HK-2 (cell line): ENCODE measurements around the gene PRKCSH.
"Not testable (repeated sequence)": the region's sequence is repeated elsewhere in the genome, so short reads cannot be mapped to it uniquely, and the experiment has no call there.

Experiments used
- DNase-seq: peaks from one replicate; pipeline ENCODE4 v3.0.0-alpha.2; 2018; ENCODE audit not compliant: unreplicated experiment

PRKCSH gene

DNA sequence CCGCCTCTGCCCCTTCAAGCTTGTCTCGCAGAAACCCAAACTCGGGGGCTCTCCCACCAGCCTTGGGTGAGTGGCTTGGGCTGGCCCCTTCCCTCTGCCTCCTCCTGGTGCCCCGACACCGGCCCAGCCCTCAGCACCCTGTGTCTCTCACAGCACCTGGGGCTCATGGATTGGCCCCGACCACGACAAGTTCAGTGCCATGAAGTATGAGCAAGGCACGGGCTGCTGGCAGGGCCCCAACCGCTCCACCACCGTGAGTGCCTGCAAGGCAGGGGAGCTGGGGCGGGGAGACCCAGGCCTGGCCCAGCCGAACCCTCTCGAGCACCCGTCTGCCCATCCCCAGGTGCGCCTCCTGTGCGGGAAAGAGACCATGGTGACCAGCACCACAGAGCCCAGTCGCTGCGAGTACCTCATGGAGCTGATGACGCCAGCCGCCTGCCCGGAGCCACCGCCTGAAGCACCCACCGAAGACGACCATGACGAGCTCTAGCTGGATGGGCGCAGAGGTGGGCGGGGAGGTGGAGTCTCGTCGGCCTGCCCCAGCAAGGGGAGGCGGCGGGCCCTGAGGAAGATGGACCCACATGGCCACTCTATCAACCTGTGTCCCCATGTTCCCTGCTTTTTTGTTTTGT lies 13.6 kb downstream of the PRKCSH start:
- DNase-seq: no peak

DNA sequence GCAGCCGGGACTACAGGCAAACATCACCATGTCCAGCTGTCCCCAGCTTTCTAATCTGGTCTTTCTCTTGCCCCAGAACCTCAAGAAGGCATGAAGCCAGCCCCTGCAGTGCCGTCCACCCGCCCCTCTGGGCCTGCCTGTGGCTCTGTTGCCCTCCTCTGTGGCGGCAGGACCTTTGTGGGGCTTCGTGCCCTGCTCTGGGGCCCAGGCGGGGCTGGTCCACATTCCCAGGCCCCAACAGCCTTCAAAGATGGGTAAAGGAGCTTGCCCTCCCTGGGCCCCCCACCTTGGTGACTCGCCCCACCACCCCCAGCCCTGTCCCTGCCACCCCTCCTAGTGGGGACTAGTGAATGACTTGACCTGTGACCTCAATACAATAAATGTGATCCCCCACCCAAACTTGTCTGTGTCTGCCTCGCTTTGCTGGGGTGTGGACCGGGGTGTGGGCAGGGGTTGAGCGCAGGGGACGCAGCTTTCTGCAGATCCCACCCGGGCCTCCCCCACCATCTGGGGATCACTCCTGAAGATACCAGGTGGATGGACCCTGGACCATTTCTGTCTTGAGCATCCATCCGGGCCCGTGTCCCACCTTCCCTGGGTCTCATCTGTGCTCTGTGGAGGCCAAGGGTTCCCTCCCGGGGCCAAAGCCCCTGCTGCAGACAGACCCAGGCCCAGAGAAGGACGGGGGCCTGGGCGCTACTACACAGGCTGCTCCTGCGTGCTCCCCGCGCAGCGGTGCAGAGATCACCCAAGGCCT lies 15.3 kb downstream of the PRKCSH start:
- no peak for DNase-seq

DNA sequence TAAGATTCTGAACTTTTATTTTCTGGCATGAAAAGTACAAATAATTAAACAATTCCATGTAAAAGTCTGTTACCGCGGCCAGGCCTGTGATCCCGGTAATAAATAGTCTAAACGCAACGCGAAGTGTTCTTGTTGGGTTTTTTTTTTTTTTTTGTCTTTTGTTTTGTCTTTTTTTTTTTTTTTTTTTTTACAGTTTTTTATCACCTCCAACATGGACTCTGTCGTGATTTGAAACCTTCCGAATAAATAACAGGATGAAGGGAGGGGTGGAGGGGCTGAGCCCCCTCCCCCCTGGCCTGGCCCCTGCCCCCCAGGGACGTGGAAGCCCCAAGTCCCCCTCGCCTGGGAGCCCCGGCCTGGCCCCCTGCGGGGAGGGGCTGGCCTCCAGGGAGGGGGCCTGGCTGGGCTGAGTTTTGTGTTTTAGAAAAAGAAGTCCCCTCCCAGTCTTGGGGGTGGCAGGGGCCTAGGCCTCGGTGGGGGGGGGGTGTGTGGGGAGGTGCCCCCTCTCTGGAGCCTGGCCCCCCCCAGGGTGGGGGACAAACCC lies 16.0 kb downstream of the PRKCSH start:
- DNase-seq: no peak

DNA sequence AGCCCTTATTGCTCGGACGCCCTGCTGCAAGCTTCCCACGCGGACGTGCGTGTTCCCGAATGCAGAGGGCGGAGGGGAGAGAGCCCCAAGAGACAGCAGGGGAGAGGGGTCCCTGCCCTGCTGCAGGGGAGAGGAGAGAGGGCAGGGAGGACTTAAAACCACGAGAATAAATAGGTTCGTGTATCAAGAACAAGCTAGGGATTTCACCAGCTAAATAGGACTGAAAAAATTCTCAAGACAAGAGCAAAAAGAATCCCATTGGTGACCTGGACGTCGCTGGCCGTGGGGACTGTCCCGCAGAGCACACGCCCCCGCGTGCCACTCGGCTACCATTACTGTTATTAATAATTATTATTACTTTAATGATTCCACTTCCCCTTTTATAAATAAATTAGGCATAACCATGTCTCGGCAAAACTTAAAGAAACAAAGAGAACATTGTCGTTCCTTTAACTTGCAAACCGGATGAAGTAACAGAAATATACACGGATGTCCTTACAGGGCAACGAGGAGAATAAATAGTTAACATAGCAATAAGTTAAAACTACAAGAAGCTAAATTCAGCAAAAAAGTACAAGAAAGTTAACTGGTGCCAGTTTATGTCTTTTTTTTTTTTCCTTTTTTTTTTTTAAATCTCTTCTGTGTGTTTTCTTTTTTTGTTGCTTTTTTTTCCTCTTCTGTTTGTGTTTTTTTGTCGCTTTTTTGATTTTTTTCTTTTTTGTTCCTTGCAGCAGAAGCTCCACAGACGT lies 16.6 kb downstream of the PRKCSH start:
- DNase-seq: no peak

DNA sequence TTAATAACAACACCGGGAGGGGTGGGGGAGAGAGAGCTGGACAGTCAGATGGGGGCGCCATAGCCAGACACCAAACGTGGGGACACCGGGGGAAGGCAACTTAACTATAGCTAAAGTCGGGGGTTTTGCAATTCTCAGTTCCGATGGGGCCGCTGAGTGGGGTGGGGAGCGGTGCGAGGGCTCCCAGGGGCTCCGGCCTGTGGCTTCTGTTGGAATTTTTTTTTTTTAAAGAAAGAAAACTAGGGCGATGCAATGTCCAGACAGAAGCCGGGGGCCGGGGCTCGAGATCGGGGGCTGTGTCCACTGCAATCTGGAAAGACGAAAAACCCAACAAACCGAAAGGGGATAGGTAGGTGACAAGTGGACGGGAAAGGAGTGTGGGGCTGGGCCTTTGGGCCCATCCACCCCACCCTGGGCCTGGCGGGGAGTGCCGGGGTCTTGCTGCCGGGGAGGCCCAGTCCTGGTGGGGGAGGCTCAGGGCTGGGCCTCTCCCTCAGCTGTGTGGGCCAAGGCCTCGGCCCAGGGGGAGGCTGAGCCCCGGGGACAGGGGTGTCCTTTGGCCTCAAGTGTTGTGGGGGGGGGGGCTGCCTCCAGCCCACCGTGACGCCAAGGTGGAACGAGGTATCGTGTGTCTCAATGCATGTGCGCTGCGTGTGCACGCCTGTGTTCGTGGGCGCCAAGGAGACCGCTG lies 17.3 kb downstream of the PRKCSH start:
- no peak for DNase-seq

DNA sequence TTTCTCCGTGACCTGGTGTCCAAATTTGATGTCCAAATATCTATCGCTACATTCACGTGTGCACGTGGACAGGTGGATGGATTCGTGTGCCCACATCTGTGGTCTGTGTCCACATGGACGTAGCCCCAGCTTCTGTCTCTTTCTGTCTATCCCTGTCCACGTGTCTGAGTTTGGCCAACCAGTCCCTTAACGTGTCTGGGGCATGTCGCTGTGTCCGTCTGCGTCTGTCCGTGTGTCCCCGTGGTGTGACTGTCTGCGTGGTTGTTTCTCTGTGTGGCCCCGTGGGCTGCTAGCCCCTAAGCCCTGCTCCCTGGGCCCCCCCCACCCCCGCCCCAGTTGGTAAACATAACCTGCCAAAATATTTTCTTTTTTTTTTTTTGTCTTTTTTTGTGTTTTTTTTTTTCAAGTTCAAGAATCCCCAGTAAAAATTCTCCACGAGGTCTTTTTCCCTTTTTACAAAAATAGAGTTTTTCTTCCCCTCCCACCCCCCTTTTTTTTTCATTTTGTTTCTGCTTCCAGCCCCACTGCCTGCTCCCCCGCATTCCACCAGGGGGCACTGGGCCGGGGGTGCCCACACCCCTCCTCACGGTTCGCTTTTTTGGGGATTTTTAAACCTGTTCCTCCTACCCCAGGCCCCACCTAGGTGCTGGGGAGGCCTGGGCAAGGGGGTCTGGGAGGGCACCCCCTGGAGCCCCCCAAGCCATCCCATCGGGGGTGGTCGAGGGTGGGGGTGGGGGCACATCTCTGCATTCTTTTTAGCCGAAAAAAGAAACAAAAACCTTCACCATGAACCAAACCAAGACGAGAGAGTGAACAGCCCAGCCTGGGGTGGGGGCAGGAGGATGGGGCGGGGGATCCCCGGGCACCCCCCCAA lies 18.3 kb downstream of the PRKCSH start:
- no peak for DNase-seq

DNA sequence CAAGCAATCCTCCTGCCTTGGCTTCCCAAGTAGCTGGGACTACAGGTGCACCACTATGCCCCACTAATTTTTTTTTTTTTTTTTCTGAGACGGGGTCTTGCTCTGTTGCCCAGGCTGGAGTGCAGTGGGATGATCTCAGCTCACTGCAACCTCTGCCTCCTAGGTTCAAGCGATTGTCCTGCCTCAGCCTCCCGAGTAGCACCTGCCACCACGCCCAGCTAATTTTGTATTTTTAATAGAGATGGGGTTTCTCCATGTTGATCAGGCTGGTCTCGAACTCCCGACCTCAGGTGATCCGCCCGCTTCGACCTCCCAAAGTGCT lies 19.8 kb downstream of the PRKCSH start:
- DNase-seq: not testable (repeated sequence)

DNA sequence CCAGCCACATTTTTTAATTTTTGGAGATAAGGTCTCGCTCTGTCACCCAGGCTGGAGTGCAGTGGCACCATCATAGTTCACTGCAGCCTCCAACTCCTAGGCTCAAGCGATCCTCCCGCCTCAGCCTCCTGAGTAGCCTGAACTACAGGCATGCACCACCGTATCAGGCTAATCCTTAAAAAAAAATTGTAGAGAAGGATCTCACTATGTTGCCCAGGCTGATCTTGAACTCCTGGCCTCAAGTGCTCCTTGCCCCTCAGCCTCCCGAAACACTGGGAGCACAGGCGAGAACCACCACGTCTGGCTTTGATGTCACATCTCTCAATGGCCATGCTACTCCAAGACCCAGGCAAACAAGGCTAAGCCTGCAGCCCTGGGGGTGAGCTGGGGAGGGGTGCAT lies 21.2 kb downstream of the PRKCSH start:
- DNase-seq: no peak

DNA sequence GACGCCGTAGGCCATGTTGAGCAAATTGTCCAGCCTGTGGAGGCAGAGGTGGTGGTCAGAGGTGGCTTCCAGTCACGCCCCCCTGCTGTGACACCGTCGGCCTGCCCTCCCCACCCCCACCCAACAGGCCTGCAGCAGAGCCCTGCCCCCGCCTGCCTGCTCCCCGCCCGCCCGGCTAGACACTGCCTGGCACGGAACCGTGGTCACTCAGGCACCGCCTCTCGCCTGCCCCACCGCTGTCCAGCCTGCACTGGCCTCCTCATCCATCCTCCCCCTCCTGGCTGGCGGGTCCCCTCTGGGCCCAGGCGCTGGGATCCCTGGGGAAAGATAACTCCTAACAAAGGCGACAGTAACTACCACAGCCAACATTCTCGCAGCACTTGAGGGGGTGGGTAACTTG lies 21.7 kb downstream of the PRKCSH start:
- no peak for DNase-seq

DNA sequence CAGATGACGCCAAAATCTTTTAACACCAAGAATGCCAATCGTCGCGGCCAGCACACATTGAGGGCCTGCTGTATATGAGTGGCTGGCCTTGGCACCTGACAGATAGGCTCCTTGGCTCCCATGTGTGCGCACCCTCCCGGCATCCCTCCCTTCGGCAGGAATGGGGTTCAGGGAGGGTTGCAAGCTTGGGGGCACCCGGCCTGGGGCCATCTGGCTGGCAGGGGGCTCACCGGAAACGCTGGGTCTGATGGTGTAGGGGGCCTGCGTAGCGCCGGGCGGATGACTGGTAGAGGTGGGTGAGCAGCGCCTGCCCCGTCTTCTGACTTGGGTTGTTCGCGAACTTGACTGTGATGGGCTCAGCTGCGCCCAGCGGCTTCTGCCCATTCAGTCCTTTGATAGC lies 22.4 kb downstream of the PRKCSH start:
- DNase-seq: no peak

DNA sequence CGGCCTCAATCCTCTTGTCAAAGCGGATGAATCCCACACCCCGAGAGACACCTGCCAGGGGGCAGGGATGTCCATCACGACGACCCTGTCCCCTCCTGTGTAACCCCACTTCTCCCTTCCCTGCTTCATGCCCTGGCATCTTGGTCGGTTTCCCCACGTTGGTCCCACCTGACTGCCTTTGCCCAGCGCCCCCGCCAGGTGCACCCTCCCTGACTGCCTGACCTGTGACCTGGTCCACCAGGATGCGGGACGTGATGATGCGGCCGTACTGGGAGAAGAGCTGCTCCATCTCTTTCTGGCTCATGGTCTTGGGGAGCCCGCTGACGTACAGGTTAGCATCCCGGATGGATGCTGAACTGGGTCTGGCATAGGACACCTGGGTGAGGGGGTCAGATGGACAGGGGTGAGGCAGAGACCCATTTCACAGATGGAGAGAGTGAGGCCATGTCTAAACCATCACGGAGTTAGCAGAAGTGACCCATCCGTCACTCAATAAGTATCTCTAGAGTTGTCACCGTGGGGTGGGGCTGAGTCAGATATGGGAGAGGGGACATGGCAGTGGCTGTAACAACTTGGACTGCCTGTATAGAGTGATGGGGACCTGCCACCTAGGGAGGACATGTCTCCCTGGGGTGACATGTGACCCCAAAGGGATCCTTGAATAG lies 22.9 kb downstream of the PRKCSH start:
- DNase-seq: no peak

DNA sequence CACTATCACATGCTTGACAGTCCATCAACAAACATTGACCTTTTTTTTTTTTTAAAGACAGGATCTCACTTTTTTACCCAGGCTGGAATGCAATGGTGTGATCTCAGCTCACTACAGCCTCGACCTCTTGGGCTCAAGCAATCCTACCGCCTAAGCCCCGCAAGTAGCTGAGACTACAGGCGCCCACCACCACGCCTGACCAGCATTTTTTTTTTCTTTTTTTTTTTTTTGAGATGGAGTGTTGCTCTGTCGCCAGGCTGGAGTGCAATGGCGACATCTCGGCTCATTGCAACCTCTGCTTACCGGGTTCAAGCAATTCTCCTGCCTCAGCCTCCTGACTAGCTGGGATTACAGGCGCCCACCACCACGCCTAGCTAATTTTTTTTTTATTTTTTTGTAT lies 23.5 kb downstream of the PRKCSH start:
- DNase-seq: not testable (repeated sequence)

DNA sequence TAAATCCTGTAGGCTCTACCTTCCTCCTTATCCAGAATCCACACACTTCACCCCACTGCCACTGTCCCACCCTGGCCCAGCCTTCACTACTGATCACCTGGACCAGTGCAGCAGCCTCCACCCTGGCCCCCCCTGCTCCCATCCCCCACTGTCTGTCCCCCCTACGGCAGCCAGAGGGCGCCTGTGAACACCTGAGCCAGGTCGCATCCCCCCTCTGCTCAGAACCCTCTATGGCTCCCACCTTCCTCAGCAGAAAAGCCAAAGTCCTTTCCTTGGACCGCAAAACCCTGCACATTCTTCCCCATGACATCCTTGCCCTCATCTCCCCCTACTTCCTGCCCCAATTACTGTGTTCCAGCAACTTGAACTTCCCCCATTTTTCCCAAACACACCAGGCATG lies 24.8 kb downstream of the PRKCSH start:
- DNase-seq: no peak

DNA sequence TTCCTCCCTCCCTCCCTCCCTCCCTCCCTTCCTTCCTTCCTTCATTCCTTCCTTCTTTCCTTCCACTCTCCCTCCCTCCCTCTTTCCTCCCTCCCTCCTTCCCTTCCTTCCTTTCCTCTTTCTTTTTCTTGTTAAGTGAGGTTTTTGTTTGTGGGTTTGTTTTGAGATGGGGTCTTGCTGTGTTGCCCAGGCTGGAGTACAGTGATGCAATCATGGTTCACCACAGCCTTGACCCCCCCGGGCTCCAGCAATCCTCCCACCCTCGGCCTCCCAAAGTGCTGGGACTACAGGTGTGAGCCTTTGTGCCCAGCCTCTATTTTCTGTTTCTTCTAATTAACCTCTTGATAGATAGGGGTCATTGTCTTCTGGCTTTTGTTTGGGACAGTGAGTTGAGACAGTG lies 26.0 kb downstream of the PRKCSH start:
- no peak for DNase-seq

DNA sequence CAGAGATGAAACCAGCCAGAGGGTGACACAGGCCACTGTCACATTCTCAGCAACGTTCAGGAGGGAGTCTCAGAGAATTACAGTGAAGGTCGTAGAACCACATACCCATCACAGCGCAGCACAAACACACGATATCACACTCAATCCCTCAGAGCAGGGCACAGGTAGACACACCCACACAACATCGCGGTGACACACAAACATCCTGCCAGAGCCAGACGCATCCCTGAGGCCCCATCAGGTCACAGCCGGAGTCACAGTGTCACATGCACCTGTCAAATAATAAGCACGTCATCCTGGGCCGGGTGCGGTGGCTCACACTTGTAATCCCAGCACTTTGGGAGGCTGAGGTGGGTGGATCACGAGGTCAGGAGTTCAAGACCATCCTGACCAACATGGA lies 28.0 kb downstream of the PRKCSH start:
- DNase-seq: no peak

DNA sequence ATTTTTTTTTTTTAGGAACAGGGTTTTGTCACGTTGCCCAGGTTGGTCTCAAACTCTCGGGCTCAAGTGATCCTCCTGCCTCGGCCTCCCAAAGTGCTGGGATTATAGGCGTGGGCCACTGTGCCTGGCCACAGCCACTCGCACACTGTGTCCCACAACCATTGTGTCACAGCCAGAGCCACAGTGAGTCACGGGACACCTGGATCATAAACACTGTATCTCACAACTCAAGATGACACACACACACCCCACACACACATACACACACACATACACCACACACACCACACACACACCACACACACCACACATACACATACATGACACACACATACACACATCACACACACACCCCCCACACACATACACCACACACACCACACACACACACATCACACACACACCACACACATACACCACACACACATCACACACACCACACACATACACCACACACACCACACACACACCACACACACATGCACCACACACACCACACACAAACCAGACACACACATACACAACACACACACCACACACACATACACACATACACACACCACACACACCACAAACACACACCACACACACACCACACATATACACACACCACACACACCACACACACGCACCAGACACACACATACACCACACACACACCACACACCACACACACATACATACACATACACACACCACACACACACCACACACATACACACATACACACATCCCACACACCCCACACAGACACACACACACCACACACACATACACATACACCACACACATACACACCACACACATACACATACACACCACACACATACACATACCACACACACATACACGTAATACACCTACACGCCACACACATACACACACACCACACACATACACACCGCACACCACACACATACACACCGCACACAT lies 29.2 kb downstream of the PRKCSH start:
- DNase-seq: no peak

DNA sequence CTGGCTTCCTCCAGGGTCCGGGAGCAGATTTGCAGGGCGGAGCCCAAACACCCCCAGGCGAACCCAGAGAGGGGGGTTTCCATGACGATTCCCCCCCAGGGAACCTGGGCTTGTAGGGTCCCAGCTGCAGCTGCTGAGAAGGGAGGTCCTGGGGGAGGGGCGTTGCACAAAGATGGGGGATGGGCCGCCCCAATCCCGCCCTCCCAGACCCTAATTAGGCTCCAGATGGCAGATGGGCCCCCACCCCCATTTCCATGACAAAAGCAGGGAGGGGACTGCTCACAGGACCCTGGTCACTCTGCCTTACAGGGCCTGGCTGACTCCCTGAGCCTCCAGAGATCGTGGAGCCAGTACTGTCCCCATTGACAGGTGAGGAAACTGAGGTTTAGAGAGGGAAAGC lies 30.2 kb downstream of the PRKCSH start:
- DNase-seq: no peak

DNA sequence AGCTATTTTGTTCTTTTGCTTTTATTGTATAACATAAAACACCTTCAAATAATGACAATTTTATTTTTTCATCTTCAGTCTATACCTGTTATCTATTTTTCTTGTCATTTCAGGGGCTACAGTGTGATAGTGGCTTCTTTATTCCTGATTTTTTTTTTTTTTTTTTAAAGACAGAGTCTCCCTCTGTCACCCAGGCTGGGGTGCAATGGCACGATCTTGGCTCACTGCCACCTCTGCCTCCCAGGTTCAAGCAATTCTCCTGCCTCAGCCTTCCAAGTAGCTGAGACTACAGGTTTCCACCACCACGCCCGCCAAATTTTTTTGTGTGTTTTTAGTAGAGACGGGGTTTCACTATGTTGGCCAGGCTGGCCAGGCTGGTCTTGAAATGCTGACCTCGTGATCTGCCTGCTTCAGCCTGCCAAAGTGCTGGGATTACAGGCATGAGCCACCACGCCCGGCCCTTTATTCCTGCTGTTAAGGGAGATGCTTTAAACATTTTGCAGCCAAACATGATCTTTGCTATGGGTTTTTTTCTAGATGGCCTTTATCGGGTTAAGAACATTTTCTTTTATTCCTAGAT lies 32.9 kb downstream of the PRKCSH start:
- DNase-seq: not testable (repeated sequence)

DNA sequence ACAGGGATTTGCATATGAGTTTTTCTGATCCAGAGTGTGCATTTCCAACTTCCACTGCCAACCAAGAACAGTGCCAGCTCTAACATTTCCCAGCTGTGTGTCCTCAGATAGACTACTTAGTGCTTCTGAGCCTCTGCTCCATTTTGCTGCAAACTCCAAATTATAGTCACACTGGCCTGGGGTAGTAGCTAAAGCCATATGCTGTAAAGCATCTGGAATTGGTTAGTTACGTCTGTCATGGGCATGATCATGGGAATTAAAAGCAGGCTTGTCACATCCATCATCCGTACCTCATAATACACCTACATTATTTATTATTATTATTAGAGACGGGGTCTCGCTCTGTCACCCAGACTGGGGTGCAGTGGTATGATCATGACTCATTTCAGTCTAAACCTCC lies 38.3 kb downstream of the PRKCSH start:
- DNase-seq: no peak
